HG03103 (cell line): ENCODE results near the gene MEGF6.
"Not testable (repeated sequence)": the region's sequence is repeated elsewhere in the genome, so short reads cannot be mapped to it uniquely, and the experiment has no call there.

Experiments used
- ATAC-seq: cut with Tn5 transposase; IDR thresholded peaks from one replicate; pipeline ENCODE4 v1.9.1; 2021; ENCODE audit warnings: low read depth; ENCODE audit not compliant: unreplicated experiment

Gene MEGF6

DNA sequence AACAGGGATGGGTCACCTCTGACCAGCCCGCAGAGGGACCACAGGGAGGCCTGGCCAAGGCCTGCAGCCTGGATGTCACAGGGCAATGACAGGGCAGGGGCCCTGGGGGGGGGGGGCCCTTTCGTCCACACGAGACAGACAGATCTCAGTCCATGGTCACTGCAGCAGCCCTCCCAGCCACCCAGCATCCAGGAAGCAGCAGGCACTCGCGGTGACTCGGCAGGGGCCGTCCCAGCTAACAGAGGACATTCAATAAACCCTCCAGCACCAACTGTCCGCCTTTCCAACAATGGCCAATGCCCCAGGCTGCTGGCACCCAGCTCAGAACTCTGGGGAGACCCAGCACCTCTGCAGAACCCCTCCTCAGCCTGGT is 32.9 kb downstream of the MEGF6 start:
- ATAC-seq: no peak

DNA sequence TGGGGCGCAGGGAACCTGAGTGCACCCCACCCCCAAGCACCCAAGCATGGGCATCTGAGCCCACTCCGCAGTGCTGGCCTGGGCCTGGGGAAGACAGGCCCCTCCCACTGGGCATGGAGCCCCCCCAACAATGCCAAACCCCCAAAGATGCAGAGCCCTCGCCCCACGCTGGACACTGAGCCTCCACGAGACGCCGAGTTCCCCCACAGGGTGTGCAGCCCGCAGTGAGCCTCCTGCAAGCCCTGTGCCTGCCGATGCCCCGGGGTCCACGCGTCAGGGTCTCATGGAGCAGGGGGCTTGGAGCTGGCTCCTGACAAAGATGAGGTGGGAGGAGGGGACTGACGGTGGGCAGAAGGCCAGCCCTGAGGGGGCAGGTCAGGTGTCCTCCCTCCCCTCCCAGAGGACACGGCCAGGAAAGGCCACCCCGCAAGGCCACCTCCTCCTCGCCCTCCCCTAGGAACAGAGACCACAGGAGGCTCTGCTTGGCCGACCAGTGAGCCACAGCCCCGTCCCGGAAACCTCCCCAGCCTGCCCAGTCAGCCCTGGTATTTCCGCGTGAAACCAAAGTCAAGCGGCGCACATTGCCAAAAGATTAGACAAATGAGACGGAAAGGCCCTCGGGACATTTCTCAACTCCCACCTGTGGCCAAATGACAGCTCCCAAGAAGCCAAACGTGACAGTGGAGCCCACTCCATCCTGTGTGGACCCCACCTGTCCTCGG is 33.4 kb downstream of the MEGF6 start:
- no peak for ATAC-seq

DNA sequence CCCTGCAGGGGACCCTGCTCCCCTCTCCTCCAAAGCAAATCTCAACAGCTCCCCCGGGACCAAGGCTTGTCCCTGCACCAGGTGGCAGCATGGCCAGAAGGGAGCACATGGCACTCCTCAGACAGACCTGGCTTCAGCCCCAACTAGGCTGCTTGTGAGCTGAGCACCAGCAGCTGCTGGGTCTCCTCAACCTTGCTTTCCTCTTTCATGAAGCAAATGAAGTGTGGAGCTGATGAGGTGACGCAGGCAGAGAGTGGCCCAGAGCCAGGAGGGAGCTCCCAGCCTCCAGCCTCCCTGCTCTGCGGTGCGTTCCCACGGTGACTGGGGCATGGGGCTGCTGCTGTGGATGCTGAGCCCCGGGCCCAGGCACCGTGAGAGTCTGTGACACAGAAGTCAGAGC is 34.0 kb downstream of the MEGF6 start:
- ATAC-seq: no peak

DNA sequence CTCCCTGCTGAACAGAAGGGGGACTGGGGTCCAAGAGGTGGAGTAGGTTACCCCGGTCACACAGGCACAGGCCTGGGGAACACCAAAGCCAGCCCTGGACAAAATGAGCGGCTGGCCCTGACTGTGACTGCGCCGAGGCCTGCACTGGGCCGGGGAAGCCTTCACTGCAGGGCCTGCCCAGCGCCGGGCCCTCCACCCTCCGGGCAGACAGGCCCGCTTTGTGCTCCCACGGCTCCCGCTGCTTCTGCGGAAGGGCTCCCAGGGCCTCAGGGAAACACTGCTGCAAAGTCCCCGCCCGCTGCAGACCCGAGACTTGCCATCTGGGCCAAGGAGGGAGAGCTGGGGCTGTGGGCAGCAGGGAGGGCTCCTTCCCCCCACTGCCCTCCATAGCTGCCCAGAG is 35.3 kb downstream of the MEGF6 start:
- no peak for ATAC-seq

DNA sequence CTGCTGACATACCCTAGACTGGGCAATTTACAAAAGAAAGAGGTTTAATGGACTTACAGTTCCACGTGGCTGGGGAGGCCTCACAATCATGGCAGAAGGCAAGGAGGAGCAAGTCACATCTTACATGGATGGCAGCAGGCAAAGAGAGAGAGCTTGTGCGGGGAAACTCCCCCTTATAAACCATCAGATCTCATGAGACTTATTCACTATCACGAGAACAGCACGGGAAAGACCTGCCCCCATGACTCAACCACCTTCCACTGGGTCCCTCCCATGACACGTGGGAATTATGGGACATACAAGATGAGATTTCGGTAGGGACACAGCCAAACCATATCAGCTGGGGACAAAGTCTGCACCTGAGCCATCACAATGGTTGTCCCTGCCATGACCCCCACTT is 35.8 kb downstream of the MEGF6 start:
- ATAC-seq: not testable (repeated sequence)

DNA sequence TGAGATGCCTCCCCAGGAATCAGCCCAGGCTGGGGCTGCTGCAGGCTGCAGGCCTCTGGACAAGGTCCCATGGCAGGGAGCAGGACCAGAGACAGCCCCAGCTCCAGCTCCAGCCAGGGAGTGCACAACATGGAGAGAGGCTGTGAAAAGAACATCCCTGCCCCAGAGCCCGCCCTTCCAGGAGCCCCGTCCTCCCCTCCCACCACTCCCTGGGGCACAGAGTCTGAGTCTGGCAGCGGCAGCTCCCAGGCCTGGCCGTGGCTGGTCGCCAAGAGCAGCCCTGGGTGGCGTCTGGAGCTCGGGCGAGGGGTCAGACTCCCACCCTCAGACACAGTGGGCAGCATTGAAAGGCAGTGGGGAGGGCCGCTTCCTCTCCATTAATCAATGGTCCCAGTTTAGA is 37.8 kb downstream of the MEGF6 start:
- ATAC-seq: no peak

DNA sequence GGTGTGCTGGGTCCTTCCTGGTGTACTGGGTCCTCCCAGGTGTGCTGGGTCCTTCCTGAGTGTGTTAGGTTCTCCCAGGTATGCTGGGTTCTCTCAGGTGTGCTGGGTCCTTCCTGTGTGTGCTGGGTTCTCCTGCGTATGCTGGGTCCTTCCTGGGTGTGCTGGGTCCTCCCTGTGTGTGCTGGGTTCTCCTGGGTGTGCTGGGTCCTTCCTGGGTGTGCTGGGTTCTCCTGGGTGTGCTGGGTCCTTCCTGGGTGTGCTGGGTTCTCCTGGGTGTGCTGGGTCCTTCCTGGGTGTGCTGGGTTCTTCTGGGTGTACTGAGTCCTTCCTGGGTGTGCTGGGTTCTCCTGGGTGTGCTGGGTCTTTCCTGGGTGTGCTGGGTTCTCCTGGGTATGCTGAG is 38.7 kb downstream of the MEGF6 start:
- not testable (repeated sequence) for ATAC-seq

DNA sequence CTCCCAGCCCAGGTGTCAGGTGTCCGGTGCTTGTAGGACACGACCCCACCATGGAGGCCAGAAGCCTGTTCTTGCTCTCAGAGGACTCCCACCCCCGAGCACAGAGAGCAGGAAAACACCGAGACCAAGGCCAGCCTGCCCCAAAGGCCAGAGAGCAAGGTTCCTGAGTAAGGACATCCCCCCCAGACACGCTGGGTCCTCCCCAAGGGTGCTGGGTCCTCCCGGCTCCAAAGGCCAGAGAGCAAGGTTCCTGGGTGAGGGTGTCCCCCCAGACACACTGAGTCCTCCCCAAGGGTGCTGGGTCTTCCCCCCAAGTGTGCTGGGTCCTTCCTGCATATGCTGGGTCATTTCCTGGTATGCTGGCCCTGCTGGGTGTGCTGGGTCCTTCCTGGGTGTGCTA is 40.0 kb downstream of the MEGF6 start:
- ATAC-seq: no peak

DNA sequence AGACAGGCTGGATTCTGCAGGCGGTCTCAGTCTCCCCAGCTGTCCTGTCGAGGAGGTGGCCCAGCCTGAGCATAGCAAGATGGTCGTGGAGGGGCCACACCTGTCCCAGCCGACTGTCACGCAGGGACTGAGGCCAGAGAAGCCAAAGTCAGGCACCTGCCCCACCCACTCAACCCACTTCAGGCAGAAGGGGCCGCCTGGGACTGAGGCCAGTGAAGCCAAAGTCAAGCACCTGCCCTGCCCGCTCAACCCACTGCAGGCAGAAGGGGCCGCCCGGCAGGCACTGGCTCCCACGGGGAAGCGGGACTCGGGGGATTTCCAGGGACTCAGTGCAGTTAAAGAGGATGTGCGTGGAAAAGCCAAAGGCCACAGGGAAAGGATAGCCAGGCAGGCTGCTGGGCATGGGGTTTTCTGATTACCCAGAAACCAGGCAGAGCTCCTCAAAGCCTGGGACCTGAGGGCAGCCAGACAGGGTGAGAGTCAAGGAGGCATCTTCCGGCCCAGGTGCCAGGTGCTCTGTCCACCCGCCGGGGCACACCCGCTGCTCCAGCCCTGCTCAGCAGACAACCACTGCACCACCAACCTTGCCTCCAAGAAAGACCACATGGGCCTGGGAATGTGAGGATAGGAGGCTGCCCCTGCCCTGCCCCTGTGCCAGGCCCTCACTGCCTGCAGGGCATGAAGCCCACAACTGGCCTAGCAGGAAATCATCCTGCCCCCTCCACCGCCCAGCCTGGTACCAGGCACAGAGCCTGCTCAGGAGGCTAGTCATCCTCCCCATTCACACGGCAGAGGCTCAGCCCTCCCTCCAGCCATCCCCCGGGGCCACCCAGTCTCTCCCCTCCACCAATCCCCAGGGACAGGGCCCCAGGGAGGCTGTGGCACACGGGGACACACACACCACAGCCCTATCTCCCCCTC is 41.0 kb downstream of the MEGF6 start:
- no peak for ATAC-seq

DNA sequence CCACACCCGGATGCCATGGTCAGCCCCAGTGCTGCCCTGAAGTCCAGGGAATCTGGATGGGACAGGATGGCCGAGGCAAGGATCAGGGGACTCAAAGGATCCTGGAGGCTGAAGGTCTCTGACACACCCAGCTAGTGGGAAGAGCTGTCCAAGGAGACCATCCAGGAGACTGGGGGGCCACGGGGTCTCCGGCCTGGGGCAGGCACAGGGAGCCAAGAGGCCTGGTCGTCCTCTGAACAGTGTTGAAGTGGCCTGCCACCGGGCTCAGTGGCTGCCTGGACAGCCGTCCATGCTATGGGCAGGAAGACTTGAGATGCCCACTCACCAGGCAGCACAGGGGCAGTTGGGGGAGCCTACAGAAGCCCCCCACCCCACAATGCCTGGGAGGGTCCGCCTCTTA is 41.9 kb downstream of the MEGF6 start:
- ATAC-seq: no peak

DNA sequence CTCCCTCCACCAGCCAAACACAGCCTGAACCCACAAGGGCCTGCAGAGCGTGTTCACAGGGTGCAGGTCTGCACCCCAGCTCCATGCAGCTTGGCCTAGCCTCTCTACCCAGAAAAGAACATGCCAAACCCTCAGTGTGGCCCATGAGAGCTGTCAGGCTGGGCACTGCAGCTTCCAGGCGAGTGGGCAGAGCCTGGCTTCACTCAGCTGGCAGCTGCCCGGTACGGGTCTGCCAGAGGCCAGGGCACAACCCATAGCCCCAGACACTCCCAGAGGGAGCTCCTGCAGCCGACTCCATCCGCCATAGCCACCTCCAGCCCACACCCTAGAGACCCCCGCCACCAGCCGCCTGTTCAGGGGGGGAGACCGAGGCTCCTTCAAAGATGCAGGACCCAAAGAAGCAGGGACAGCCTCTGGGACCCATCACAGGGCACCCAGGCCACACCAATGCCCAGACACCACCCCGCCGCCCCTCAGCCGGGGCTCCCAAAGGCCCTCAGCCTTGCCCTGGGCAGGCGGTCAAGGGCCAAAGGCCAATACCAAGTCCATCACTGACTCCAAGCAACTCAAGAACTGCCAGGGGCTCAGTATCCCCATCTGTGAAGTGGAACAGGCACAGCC is 42.4 kb downstream of the MEGF6 start:
- ATAC-seq: no peak

DNA sequence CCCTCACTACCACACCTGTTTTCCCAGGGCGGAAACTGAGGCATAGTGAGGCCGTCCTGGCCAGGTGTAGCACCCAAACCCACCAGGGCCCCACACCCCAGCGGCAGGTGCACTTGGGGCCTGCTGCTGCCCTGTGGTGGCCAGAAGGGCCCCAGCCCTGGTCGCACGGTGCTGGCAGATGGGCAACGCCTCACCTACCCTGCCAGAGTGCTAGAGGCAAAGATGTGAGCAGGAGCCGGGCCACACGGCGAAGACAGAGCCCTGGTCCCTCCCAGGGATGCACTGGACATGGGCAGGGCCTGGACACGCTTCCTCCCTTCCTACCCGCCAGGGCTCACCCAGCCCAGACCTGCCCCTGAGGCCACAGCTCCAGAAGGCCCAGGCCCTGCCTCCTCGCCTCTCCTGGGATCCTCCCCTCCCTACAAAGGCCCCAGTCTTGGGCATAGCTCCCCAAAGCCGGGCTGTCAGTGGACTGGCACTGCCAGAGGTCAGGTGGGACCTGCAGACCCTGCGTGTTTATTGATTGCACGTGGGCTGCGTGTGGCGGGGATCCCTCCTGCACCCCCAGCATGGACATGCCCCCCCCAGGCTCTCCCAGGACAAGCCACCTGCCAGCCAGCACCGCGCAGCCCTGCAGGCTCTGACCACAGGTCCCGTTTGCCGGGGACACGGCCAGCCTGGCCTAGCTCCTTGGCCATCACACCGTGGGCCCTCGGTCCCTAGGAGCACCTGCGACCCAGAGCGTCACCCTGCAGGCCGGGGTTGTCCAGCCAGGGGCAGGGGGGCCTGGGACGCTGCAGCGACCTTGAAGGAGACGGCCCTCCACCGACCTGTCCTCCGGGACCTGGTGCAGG is 44.1 kb downstream of the MEGF6 start:
- ATAC-seq: no peak

DNA sequence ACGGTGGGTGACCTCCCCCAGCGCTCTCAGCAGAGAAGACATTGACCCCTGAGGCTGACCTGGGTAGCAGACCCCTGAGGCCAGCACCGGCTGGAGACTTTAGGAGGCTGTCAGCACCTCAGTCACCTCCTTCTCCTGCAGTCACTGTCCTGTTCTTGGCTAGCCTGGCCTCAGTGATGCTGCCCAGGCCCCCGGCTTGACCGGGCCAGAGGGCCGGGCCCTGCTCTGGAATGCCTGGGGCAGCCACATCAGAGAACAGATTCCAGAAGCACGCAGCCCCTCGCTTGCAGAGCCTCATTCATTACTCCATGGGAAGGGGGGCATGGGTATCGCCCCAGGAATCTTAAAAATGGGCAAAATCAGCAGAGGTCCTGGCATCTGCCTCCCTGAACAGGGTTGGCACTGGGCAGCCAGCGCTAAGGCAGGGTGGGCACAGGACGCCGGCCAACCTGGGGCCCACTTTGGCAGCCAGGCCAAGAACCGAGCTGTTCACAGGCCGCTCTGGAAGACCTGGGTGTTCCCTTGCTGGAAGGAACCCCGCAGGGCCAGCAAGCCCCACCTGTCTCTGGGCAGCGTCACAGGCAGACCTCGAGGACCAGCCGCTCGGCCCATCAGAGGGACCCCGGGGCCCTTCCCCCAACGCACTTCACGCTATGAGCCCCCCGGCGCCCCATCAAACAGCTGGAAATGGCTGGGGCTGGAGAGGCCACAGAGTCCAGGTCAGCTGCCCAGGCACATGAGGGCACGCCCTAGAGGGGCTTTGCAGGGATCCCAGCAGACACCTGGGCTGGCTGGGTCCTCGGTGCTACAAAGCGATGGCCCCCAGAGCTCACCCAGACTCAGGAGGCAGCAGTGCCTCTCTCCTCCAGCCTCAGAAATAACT is 45.1 kb downstream of the MEGF6 start:
- ATAC-seq: no peak

DNA sequence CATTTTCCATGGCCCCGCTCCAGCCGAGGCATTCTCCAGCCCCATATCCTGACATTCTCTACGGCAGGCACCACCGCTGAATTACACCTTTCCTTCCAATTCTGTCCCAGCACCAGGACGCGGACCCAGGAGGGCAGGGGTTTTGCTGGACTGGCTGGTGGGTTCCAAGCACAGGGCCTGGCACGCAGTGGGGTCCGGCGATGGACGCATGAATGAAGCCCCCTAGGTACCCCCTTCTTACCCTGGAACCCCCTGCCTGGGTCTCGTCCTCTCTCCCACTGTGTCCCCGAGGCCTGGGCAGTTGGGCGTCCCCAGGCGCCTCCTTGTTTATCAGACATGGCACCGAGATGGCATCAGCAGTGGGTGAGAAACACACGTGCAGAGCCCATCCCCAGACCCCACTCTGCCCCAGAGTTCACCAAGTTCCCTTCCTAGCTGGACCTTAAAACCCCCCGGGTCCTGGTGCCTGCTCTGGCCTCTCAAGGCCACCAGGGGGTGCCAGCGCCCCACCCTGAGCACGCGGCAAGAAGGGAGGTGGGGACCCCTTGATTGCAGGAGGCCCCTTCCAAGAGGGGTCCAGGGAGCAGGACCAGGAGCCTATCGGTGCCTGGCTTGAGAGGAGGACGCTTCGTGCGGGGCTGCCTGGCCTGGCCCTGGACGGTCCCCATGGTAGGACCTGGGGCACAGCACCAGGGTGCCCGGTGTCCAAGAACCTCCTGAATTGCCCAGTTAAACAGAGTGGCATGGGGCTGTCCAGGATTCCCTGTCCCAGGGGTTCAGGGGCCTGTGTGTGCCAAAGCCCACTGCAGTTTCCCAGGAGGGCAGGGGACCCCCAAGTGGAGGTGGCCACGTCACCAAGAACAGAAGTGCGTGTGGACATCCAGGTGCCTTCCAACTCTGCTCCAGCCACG is 46.1 kb downstream of the MEGF6 start:
- no peak for ATAC-seq

DNA sequence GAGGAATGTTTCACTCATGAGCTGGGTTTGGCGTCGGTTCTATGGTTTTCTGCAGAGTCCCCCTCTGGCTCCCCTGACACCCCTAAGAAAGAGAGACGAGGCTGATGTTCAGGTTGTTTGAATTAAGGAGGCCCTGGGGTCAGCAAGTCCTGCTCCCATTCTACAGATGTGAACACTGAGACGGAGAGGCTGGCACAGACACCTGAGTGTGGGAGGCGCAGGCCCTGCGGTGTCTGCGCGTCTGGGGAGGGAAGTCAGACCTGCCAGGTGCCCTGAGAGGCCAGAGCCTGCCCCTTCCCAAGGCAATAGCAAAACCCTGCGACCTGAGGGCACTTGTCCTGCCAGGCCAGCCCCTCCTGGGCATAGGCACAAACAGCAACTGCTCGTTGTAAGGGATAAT is 47.7 kb downstream of the MEGF6 start:
- no peak for ATAC-seq

DNA sequence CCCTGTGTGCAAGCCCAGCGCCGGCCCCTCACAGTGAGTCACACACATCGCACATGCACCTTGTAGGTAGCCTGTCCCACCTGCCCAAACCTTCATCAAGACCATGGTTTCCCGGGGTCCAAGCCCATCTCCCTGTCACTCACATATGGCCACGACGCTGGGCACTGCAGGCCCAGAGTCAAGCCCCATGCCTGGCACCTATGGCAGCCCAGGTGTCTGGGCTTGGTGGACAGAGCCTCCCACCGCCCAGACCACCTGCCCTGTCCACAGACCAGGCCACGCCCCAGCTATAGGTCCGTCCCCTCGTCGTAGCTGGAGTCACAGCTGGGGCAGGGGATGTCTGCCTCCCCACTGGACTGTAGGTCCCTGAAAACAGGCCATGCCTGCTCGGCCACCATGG is 48.2 kb downstream of the MEGF6 start:
- no peak for ATAC-seq

DNA sequence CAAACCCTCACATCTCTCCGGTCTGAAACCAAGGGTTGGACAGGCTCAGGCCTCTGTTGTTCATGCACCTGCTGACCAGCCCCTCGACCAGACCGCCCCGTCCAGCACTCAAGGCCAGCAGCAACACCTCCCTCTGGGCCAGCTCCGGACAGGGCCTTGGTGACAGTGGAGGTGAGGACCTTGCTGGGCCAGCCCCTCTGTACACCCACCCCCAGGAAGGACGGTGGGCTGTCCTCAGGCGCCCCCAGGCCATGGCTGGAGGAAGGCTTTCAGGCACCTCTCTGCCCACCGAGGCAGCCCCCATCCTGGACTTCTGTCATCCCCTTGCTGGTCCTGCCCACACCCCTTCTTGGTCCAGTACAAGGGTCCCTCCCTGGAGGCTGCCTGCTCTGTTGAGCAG is 48.6 kb downstream of the MEGF6 start:
- ATAC-seq: no peak

DNA sequence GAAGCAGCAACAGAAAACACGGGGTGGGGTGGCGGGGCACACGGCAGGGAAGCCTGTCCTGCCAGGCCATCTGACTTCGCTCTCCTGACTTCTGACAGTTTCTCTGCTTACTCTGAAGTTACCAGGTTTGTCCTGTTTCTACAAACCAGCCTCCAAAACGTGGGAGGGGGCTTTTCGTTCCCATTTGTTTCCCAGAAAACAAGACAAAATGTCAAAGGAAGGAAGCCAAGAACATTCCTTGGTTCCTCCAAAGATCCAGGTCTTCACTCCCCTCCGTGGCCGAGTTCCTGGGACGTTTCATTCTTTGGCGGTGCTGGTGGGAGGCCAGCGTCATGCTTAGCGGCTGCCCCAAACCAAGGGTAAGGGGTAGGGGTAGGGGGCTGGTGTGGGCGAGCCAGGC is 49.6 kb downstream of the MEGF6 start:
- no peak for ATAC-seq

DNA sequence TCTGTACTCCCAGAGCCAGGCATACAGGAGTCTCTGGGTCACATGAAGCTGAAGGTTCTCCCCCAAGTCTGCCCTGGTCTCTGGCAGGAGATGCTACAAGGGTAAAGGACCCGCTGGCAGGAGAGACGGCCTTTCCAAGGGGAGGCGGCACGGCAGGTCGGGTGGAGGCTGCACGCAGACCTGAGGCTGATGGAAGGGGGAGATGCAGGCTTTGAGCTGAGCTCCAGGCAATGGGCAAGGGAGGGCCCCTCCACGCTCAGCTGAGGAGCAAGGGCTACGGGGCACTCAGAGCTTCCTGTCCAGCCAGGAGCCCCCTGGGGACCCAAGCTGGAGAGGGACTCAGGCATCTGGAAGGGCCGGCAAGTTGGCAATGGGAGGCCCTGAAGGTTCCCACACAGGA is 50.3 kb downstream of the MEGF6 start:
- ATAC-seq: no peak
